Limb (tissue), 2 donors: ENCODE results near the gene TMEM151B.
"Not testable (repeated sequence)": the region's sequence is repeated elsewhere in the genome, so short reads cannot be mapped to it uniquely, and the experiment has no call there.

Experiments
- DNase-seq, 2 donors: peaks; one replicate each; pipeline ENCODE4 v3.0.0-alpha.2; 2016; ENCODE audit errors: extremely low spot score in 2 of 2

TMEM151B gene

DNA sequence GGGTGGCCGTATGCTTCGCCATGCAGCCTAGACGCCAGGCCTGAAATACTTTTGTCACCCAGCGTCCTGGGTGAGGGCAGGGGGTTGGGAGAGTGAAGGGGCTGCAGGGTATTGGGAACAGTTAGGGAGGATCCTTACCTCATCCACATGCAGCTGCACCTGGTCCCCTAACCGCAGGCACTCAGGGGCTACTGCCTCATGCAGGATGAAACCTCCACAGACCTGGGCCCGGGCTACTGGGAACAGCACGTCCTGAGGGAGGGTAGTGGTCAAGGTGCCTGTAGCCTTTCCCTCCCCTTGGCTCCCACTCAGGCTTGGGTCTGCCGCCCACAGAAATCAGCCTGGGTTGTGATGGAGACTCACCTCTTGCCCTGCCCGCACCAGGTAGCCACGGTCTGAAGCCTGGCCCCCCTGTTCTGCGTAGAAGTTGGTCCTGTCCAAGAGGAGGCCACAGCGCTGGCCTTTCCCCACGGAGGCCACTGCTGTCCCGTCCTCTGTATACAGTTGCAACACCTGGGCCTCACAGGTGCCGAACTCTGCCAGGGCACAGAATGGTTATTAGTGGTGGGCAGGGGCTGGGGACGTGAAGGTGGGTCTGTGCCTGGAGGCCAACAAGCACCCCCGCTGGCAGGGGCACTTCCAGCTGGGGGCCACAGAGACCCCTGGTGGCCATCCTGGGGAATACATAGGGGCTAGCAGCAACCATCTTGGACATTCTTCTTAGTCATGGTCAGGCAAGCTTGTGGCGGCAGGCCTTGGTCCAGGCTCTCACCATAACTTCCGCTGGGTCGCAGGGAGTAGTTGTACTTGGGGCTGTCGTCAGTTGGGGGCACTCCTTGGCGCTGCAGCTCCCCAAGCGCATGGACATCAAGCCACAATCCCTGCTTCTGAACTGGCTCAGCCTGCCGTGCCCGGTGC, 34.3 kb downstream of the TMEM151B start:
- no peak for DNase-seq

DNA sequence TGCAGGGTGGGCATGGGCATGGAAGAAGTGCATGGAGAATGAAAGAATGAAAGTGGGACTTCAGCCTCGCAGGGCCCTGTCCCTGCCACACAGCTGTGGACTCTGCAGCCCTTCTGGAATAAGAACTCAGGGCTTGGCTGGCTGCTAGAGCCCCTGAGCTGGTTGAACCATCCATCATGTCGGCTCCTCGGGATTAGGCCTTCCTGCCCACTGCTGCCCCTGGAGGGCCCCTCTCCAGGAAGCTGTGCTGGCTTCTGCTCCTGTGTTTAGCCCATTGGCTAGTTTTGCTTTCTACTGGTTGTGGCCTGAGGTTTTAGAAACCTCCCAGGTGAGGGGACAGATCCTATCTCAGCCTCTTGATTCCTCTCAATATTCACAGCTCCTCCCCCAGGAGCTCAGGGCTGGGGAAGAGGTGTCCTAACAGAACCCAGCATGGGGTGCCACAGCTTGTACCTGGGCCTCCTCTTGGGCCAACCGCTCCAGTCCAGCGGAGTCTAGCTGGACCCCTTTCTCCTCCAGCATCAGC, 35.0 kb downstream of the TMEM151B start:
- DNase-seq = no peak

DNA sequence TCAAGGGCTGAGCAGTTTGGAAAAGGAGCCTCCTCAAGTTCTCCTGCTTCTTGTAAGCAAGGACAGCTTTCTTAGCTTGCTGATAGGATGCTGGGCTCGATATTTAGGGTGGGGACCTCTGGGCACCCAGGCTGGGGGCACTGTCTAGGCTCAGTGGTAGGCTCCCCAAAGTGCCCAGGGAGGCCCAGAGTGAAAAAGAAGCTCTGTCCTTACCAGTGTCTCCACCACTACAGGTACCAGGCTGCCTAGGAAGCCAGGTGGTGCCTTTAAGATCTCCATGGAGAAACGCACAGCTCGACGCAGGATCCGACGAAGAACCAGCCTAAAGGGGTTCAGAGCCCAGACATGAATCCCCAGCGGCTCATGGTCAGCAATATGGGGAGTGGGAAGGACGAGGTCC, 36.5 kb downstream of the TMEM151B start:
- no peak for DNase-seq

DNA sequence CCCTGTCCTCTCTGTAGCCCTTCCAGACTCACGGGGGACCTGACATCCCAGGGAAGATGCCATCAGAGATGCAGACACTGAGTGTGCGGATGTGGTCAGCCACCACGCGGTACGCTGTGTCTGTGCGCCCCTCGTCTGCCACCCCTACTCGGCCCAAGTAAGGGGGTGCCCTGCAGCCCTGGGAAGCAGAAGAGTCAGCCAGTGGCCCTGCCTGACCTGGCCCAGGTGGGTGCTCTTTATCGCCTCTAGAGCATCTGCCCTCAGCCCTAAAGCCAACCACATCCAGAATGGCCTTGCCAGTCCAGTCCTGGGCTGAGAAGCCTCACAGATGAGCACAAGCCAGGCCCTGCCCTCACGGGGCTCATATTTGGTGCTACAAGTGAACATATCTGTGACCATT, 37.0 kb downstream of the TMEM151B start:
- no peak for DNase-seq

DNA sequence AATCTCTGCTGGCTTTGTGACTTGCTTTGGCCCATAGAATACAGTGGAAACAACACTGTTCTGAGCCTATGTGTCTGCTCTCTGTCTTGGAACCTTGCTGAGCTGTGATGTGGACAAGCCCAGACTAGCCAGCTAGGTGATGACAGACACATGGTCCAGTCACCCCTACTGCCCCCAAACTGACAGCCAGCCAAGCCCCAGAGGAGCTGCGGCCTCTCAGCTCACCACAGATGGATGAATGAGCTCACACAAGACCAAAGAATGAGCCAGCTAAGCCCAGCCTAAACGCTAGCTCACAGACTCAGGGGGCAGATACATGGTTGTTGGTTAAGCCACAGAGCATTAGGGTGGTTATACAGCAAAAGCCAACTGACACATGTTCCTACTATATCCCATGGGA, 38.8 kb downstream of the TMEM151B start:
- DNase-seq = no peak

DNA sequence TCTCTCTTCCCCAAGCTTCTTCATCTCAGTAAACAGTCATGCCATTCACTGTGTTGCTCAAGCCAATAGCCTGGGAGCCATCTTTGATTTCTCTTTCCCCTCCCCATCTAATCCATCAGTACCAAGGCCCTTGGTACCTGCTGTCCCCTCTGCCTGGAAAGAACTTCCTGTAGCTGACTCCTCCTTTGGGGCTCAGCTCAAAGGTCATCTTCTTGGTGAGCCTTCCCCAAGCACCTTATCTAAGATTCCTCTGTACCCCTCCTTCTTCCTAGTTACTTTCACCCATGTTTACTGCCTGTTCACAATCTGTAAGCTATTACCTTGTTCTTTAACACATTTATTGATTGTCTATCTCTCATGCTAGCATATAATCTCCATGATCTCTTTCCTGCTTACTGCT, 39.4 kb downstream of the TMEM151B start:
- DNase-seq = no peak

DNA sequence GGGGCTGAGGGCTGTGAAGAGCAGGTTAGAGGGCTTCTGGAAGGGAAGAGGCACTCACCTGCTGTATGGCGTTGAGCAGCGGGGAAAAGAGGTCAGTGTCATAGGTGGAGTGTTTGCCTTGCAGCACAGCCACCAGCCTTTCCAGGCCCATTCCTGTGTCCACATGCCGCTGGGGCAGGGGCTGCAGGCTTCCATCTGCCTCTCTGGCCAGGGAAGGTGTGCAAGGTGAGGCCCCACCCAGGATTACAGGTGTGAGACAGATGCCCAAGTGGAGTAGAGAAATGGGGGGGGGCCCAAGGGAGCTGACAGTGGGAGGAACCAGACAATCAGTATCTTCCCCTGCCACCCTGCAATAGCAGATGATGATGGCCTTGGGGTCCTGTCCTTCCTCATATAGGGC, 40.0 kb downstream of the TMEM151B start:
- DNase-seq = no peak

DNA sequence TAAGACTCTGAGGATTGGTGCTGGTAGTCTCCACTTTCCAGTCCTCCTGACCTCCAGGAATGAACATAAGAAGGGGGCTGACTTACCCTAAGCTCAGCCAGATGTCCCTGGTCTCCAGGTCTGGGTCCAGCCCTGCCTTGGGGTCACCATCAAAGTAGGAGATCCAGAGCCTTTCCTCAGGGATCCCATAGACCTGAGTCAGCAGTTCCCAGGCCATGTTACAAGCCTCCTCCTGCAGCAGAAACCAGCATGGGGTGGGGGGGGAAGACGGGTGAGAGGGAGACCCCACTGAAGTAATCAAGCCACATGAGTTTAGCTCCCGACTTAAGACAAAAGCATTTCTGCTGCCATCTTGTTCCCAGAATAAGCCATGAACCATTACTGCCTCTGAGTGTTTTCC, 41.1 kb downstream of the TMEM151B start:
- DNase-seq = no peak

DNA sequence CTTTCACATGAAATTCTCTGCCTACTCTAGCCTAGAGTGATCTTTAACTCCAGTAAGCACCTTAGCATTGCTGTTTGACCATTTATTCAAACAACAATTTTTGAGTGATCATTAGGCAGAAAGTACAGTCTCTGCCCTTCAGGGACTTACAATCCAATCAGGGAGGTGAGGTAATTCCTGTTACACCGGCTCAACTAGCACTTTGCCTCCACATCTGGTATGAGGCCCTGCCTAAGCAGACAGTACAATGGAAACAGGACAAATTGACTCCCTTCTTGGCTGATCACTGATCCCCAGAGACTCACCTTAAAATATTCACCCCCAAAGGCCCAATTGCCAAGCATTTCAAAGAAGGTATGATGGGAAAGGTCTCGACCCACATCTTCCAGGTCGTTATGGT, 41.5 kb downstream of the TMEM151B start:
- no peak for DNase-seq

DNA sequence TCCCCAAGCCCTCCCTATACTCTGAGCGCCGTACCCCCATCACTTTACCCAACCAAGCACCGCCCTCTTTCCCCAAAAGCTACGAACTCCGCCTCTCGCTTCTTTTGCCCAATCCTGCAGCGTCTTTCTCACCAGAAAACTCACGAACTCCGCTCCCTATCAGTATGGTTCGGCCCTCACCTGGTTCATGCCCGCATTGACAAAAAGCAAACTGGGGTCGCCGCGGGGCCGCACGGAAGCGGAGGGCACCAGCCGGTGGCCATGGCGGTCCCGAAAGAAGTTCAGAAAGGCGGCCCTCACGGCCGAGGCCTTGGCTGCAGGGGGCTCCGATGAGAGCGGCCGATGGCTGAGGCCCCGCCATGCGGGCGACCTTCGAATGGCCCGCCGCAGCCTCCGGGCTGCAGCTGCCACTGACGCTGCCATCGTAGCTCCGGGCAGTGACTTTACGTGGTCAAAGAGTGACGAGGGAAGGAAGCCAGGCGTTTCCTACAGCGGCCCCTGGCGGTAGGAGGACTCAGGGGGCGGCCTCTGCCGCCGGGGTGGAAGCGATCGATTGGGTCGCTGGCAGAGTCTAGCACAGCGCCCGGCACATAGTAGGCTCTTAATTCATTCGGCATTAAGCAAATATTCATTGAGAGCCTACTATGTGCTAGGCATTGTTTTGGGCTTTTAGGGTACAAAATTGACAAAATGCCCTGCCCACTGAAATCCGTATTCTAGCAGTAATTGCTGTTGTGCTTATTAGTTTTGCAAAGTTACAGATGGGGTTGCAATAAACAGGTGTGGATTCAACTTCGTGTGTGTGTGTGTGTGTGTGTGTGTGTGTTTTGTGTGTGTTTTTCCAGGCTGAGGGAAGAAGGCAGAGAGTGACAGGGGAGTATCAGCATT, 42.9 kb downstream of the TMEM151B start, which contains the start of gene AARS2:
TSS of gene AARS2 (minus strand) at position 447 of the 888 bp plus-strand sequence. CDS start at position 423, 24 bp downstream.
- DNase-seq = peak; percentile 89 to 95

DNA sequence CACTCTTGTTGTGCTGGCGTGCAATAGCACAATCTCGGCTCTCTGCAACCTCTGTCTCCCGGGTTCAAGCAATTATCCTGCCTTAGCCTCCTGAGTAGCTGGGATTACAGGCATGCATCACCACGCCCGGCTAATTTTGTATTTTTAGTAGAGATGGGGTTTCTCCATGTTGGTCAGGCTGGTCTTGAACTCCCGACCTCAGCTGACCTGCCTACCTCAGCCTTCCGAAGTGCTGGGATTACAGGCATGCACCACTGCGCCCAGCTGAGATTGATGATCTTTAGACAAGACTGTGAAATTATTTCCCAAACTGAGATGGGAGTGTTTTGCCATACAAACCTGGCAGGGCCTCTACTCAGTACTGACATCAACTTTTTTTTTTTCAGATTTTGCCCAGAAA, 44.4 kb downstream of the TMEM151B start:
- not testable (repeated sequence) for DNase-seq

DNA sequence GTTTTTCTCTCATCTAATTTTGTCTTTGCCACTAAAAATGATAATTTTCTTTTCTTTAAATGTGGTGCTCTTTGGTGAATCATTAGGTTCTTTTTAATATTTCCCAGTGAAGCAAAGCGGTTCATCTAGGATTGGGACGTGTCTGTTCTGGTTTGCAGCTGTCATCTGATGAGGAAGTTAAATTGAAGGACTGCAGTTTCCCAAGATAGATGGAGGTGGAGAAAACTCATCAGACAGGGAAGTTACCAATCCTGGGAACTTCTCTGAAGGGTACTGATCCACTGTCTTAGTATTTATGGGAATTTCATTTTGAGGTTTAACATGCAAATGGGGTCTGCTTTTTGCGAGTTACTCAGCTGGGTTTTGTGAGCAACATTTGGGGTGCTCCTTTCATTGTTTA, 45.3 kb downstream of the TMEM151B start:
- no peak for DNase-seq

DNA sequence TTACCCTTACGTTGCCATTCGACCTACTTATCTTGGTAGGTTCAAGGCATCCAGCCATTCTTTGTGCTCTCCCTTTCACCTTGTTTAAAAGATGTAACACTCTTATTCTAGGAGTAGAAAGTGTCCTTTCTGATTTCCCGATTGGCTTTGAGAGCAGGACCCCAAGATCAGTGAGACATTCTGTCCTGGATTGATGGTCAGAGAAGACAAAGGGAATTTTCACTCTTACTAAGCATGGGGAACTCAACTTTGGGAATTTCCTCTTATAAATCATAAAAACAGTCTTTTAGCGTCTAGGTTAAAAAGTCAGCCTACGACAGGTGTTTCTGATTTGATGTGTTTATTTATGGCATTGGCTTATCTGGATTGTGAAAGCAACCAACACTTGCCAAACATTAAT, 45.7 kb downstream of the TMEM151B start:
- no peak for DNase-seq

DNA sequence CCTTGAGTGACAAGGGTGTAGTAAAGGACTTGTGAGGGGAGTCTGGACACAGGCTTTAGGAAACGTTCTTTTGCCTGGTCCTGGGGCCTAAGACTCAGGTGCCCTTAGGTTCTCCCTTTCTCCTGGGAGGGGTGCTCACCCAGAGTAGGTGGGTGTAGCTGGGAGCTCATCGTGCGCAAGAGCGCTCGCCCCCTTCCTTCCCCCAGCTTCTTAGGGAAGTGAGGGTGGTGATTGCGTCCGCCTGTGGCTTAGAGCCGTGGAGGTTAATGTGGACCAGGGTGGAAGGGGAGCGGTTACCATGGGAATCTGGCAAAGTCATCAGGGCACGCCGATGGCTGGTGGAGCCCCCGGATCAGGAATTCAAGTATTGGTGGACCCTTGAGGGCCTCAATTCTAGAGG, 46.2 kb downstream of the TMEM151B start:
- DNase-seq = no peak

DNA sequence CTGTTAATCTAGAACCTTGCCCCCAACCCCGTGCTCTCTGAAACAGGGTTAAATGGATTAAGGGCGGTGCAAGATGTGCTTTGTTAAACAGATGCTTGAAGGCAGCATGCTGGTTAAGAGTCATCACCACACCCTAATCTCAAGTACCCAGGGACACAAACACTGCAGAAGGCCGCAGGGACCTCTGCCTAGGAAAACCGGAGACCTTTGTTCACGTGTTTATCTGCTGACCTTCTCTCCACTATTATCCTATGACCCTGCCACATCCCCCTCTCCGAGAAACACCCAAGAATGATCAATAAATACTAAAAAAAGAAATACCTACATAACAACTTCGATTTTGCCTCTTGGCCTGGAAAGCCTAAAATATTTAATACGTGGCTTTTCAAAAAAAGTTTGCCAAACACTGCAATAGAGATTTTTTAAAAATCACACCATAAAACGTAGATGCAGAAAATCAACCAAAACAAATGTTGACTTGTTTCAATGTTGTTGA, 46.9 kb downstream of the TMEM151B start:
- DNase-seq = not testable (repeated sequence)

DNA sequence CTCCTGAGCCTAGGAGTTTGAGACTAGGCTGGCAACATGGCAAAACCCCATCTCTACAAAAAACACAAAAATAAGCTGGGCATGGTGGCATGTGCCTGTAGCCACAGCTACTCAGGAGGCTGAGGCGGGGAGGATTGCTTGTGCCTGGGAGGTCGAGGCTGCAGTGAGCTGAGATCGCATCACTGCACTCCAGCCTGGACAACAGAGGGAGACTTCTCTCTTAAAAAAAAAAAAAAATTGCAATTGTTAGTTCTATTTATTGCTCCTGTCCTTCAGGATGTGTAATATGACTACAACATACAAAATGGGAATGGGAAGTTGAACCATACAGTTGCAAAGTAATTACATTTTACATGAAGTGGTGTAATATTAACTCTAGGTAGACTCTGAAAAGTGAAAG, 51.0 kb downstream of the TMEM151B start:
- no peak for DNase-seq

DNA sequence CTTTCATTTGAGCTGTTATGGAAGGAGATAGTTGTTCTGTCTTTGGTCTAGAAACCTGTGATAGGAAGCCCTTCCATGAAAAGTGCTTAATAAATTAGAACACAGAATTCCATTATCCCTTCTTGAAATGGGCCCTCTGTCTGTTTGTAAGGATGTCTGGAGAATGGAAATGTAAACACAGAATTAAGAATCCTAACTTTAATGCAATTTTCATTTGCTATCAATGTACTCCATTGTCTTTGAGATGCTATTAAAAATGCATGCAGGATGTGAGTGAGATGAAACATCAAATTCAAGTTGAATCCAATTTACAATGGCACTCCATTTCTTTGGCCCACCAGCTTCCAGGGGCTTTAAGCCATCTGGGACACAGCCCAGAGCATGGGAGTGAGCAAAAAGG, 56.8 kb downstream of the TMEM151B start:
- no peak for DNase-seq

DNA sequence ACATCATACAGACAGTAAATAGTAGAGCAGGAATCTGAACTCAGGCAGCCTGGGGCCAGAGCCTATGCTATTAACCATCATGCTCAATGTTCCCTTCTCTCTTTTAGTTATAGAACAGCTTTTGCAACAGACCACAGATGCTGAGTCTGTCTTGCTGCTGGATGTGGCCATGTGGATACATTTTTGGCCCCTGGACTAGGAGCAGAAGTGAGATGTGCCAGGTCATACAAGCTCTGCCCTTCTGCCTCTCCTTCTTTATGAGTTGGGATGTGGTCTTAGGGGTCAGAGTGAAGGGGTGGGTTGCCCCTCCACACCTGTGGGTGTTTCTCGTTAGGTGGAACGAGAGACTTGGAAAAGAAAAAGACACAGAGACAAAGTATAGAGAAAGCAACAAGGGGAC, 57.5 kb downstream of the TMEM151B start:
- no peak for DNase-seq

DNA sequence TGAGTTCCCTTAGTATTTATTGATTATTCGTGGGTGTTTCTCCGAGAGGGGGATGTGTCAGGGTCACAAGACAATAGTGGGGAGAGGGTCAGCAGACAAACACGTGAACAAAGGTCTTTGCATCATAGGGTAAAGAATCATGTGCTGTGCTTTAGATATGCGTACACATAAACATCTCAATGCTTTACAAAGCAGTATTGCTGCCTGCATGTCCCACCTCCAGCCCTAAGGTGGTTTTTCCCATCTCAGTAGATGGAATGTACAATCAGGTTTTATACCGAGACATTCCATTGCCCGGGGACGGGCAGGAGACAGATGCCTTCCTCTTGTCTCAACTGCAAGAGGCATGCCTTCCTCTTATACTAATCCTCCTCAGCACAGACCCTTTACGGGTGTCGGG, 58.0 kb downstream of the TMEM151B start:
- not testable (repeated sequence) for DNase-seq

DNA sequence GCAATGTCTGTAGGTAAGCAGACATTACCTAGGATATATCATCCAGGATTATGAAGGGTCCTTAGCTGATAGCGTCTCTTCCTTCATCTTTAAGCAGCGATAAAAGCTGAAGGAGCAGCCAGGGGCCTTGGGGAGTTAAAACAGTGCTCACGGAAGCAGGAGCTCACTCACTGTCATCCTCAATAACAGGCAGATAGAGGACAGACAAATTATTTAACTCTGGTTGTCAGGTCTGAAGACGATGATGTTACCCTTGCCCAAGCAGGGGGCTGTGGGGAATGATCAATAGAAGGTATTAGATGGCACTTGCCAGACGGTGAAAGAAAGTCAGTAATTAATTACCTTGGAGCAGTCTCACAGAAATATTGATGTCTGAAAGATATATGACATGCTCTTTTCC, 59.6 kb downstream of the TMEM151B start:
- DNase-seq = no peak

DNA sequence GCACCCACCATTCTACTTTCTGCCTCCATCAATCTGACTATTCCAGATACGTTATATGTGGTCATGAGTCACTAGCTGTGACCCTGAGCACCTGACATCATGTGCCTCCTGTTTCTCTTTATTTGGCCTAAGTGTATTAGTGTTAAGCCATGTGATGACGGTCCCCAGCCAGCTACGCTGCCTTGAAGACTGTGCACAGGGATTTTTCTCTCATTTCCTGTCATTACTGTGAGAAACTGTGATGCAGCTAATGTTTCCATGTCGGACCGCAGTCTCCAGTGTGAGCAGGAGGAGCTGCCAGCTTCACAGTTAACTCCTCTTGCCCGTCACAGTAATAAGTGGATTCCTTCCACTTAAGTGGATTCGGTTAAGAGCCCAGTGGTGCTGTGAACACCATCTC, 62.3 kb downstream of the TMEM151B start:
- DNase-seq = peak in 1 of 2 donors; percentile 15
